GM19240 (cell line): ENCODE measurements around the gene MUS81.

Source experiments
- DNase-seq: peaks from one replicate; pipeline ENCODE4 v3.0.0; 2011; ENCODE audit warnings: low spot score; ENCODE audit not compliant: insufficient read length

MUS81 gene

GRCh38 chr11:65859095-65859811, 980 bp upstream of the MUS81 start:
- peak; percentile 91 for DNase-seq

- DNase-seq = no peak
These were observed 388 bp upstream of the MUS81 start for GRCh38 chr11:65859812-65860277.

- no peak for DNase-seq
These were observed 902 bp downstream of the MUS81 start for GRCh38 chr11:65861165-65861505.

GRCh38 chr11:65861533-65862183, 1.4 kb downstream of the MUS81 start:
- no peak for DNase-seq

- DNase-seq = no peak
These were observed 2.0 kb downstream of the MUS81 start for GRCh38 chr11:65862191-65862735.

- DNase-seq = no peak
These were observed 3.0 kb downstream of the MUS81 start for GRCh38 chr11:65862941-65863888.

GRCh38 chr11:65863889-65864705, 3.9 kb downstream of the MUS81 start:
- no peak for DNase-seq

- DNase-seq = no peak
These were observed 4.7 kb downstream of the MUS81 start for GRCh38 chr11:65864706-65865471.

GRCh38 chr11:65865550-65866172, 5.4 kb downstream of the MUS81 start:
- no peak for DNase-seq

- DNase-seq = no peak
These were observed 6.5 kb downstream of the MUS81 start for GRCh38 chr11:65866509-65867283.

GRCh38 chr11:65867284-65868071, 7.2 kb downstream of the MUS81 start:
- no peak for DNase-seq

- no peak for DNase-seq
These were observed 7.9 kb downstream of the MUS81 start for GRCh38 chr11:65868076-65868667.

GRCh38 chr11:65868907-65869306, 8.7 kb downstream of the MUS81 start:
- no peak for DNase-seq

- no peak for DNase-seq
These were observed 9.5 kb downstream of the MUS81 start for GRCh38 chr11:65869643-65870306.

- no peak for DNase-seq
These were observed 10.1 kb downstream of the MUS81 start for GRCh38 chr11:65870307-65870658.

GRCh38 chr11:65870706-65871681, 10.8 kb downstream of the MUS81 start:
- no peak for DNase-seq
